Hypothalamus (tissue), 51 donors: ENCODE measurements around the gene ZNF778.

Experiments used
- DNase-seq, 51 donors: peaks; one replicate each; lab custom pipeline; 2025; lab: John Stamatoyannopoulos, UW

ZNF778 gene

GRCh38 chr16:89217388-89218191 is at the start of gene ZNF778:
ZNF778 (plus strand) TSS chr16:89217703; CDS start chr16:89221128, 3,425 bp downstream.
- peak; percentile 20 to 92 (median 74) for DNase-seq

DNA sequence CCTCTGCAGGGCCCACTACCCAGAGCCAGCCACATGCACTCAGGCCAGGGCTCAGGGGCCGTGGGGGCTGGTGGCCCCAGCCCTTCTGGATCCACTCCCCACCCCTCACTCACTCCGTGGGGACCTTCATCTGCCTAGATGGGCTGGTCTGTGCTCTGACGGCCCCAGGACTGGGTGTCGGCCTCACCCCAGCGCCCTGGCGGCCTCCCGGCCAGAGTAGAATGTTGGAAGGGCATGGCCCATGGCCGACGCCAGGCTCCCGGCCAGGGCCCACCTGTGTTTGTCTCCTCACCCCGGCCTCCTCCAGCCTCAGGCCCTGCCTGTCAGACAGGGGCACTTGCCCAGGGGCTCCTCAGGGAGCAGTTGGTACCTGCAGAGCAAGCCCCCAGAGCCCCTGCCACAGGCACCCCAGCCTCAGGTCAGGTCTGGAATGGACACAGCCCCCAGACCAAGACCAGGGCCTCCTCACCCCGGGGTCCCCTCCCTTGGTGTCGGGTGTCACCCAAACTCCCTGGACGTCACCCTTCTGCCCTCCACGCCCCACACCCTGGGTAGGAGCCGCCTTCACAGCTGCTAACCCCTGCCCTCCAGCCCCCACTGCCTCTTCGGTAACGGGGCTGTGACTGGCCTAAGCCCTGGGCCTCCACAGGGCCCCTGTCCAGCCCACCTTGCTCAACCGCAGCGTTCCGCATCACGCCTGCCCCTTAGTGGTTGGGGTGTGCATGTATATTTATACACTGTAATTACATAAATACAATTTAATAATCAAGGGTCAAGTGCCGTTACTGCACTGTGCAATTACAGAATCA is 48.9 kb upstream of the ZNF778 start:
- DNase-seq, result no peak

- no peak for DNase-seq
These were observed 47.7 kb upstream of the ZNF778 start for GRCh38 chr16:89169778-89170177.

DNA sequence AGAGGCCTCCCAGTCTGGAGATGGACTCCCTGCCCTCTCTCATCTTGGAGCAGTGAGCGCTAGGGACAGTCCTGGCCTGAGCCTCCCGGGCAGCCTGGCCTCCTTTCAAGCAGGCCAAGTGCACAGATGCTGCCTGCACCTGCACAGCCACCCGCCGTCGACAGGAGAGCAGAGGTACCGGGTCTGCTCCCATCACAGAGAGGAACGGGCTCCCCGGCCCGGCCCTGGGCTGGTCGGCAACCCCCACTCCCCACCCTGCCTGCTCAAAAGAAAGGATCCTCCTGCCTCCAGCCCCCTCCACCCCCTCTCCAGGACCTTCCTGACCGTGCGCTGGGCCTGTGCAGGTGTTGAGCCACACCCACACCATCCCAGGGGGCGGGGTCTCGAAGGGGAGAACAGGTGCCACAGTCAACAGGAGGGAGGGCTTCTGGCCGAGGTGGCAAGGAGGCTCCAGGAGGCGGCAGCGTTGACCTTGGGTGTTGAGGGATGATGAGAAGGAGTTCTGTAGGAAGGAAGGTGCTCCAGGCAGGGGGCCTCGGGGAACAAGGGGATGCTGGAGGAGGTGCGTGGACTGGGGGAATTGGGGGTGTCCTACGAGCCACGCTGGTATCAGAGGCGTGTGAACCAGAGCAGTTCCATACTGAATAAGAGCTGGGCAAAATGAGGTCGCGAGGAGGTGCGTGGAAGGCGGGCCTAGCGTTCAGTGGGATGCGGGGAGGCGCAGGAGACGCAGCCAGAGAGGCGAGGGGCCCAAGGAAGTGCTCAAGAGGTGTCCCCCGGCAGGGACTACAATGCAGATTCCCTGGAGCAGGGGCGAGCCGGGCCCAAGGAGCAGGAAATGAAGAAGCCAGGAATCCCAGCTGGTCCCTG is 46.9 kb upstream of the ZNF778 start:
- no peak for DNase-seq

DNA sequence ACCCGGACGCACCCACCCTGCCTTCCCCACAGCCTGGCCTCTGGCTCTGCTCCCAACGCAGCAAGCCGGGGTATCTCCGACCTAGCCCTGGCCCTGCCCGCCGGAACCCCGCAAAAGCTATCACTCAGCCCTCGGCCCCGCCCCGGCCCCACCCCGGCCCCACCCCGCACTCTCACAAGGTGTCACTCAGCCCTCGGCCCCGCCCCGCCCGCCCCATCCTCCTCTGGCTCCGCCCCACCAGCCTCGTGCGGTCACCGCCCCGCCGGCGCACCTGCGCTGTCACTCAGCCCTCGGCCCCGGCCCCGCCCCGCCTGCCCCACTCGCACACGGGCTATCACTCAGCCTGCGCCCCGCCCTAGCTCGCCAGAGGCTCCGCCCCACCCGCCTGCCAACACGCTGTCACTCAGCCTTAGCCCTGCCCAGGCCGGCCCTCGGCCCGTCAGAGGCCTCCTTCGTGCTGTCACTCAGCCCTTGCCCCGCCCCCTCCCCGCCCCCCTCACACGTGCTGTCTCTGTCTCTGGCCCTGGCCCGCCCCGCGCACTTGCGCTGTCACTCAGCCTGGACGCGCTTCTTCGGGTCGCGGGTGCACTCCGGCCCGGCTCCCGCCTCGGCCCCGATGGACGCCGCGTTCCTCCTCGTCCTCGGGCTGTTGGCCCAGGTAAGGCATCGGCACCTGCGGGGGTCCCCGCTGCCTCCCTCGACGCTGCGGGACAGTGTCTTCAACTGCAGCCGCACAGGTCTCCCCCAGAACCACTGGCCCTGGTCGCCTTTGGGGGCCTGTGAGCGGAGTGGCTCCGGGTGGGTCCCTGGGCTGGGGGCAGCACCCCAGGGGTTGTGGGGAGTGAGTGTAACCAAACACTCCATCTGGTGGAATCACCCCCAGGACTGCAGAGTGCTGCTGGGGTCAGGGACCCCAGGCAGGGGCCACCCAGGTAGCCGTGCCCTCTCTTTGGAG is 46.0 kb upstream of the ZNF778 start, which contains the start of gene CDH15:
CDH15 (plus strand) TSS at position 533 of the 955 bp plus-strand sequence; CDS start at position 617, 84 bp downstream.
- DNase-seq, result peak in 50 of 51 donors; percentile 11 to 90 (median 71)

DNA sequence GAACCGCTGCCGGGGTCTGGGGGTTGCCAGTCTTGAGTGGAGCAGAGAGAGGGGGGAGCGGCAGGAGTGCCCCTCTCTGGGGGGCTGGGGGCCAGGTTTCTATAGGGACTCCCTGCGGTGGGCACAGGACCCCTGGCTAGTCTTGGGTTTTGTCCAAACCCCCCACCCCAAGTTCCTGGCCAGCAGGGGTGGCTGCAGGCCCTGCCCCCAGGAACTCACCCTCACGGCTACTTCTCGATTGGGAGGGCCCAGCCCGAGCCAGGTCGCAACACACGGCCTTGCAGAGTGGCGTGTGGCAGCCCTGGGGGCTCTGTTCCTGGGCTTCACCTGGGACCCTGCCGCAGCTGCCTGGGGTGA is 45.4 kb upstream of the ZNF778 start:
- no peak for DNase-seq

- no peak for DNase-seq
These were observed 44.9 kb upstream of the ZNF778 start for GRCh38 chr16:89172528-89173173.

GRCh38 chr16:89173174-89173921 is 44.2 kb upstream of the ZNF778 start:
- DNase-seq, result no peak

DNA sequence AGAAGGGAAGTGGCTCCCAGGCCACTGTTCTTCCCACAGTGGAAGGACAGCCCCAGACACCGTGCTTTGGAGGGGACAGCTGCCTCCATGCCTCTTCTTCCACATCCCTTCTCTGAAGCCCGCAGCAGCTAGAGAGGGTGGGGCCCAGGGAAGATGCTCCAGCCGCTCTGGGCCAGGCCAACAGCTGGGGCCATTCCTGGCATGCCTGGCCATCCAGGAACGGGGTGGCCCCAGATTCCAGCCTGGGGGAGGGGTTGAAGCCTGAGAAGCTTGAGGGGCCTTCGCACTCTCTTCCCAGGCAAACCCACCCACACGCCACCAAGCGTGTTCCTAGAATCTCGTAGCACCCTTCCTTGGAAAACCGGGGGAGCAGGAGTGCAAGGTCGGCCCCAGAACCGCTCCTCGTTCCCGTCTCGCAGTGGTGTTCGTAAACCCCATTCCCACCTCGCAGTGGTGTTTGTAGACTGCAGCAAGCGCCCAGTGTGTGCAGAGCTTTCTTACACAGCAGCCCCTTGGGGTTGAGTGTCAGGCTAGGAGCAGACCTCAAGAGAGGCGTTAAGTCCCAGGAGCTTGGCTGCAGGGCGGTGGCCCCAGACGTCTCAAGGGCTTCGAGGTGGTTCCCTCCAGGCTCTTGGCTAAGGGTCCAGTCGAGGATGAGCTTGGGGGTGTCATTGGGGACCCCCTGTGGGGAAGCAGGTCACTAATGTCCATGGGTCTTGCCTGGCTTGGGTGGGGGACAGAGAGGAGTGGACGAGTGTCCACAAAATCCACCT is 43.3 kb upstream of the ZNF778 start:
- DNase-seq, result no peak

DNA sequence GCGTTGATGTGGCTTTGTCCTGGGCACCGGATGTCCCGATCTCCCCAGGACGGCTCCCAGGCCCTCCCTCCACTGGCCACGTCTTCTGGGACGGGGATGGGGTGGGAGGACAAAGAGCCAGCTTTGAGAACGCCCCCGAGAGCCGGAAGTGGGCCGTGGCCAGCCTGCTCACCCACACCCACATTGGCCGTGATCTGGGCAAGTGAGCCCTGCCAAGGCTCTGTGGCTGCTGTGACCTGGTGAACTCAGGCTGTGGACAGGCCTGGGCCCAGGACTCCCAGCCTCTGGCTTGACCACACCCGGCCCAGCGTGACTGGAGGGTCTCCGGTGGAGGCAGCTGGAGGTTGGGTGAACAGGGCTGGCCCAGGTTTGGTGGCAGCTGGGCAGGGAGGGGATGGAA is 42.6 kb upstream of the ZNF778 start:
- no peak for DNase-seq

GRCh38 chr16:89175280-89176146 is 42.0 kb upstream of the ZNF778 start:
- DNase-seq, result no peak

DNA sequence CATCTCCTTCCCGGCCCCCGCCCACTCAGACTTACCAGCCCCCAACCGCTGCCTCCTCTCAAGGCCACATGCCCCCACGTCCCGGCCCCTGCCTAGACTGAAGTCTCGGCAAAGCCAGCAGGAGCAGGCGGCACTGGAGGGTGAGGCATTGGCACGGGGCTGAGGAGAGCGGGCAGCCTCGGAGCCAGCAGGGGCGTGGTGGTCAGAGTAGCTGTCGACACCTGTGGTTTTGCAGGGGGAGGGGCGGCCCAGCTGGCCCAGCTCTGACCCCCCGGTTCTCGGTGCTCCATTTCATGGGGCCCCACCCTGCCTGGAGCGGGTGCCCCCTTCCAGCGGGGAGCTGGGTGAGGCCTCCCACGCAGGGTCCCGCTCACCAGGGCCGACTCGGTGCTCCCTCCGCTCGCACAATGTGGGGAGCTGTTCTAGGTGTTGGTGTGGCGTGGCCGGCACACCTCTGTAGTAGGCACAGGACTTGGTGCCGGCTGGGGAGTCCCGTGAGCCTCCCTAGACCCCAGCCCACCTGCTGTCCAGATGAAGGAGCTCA is 41.3 kb upstream of the ZNF778 start:
- no peak for DNase-seq

DNA sequence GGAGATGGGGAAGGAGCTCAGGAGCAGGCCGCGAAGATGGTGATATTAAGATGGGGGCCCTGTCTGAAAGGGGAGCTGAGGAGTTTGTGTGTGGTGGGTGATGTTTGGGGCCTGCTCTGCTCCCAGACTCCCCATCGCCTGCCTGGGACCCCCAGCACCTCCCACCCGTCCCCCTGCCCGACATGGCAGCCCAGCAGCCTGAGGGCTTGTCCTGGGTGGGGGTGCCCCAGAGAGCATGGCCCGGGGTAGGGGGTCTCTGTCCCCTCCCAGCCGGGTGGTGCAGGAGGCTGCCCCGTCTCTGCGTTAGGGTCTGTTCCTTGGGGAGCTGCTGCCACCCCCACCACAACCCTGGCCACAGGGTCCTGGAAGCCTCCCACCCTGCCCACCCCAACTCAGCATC is 40.8 kb upstream of the ZNF778 start:
- DNase-seq, result no peak

- no peak for DNase-seq
These were observed 40.0 kb upstream of the ZNF778 start for GRCh38 chr16:89177501-89177900.

GRCh38 chr16:89178453-89179147 is 38.9 kb upstream of the ZNF778 start:
- DNase-seq, result no peak

GRCh38 chr16:89179148-89179484 is 38.4 kb upstream of the ZNF778 start:
- no peak for DNase-seq
